SHP77 (cell line): ENCODE measurements around the gene PPP3R1.
A peak's percentile ranks its signal among the peaks of the same experiment; 100 is the strongest.

Experiments used
- DNase-seq, 2 experiments: peaks; one replicate each; lab custom pipeline; 2025; lab: John Stamatoyannopoulos, UW

Gene PPP3R1, protein sequence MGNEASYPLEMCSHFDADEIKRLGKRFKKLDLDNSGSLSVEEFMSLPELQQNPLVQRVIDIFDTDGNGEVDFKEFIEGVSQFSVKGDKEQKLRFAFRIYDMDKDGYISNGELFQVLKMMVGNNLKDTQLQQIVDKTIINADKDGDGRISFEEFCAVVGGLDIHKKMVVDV

DNA sequence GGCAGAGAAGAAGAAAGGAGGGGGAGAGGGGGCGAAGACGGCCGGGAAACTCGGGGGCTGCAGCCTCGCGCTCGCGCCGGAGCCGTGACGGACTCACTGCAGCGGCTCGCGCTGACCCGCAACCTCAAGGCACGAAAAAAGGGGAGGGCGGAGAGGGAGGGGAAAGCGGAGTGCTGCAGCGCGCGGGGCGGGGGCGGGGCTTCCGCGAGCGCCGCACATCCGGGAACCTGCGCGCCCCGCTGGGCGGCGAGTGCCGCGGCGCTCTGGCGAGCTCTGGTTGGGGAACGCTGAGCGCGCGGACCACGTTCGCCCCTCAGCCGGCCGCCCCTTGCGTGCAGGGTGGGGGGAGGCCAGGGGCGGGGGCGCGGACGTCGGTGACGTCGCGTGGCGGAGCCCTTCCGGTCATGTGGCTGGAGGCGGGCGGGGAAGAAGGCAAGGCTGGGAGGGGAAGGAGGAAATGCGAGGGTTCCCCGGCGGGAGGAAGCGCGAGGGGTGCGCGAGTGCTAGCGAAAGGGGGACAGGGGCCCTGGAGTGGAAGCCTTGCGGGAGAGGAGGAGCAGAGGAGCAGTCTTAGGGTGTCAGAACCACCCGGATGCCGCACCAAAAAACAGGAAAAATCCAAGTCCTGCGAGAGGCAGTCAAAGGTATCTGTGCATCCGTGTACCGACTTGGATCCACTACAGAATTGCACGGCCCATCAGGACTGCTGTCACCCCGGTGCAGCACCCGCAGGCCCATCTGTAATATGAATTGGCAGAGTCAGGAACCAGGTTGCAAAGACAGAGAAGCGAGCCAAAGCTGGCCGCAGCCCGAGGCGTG is at the start of gene PPP3R1:
Gene PPP3R1 (minus strand): TSS at position 133 of the 819 bp plus-strand sequence. CDS start 405 bp downstream, outside the sequence.
- peak; percentile 81 to 93 for DNase-seq

DNA sequence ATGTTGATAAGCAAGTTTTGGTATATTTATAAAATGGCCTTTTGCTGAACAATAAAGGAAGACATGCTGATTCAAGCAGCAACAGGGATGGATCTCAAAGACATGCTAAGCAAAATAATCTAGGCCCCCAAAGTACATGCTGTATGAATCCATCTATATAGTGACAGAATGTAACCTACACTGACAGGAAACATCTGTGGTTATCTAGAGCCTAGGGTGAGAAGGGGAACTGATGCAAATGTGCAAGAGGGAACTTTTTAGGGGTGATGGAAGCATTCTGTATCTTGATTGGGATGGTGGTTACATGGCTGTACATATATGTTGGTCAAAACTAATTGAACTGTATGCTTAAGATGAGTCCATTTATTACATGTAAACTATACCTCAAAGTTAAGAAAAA is 43.2 kb upstream of the PPP3R1 start:
- no peak for DNase-seq

DNA sequence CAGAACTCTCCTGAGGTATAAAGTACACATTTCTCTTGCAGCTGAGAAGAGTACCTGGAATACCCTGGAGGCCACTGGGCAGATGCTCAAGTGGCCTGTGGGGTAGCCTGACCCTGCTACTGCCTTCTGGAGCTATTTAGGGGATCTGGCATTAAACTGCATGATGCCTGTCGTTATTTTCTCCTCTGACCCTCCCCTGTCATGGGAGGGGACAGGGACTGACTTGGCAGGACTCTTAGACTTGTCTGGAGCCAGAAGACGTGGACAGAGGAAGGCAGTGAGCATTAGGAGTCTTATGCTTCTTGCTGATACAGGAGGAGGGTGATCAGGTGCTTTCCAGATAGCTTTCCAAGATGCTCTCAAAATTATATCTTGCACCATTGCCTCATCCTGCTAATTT is 42.6 kb upstream of the PPP3R1 start:
- DNase-seq, result no peak

DNA sequence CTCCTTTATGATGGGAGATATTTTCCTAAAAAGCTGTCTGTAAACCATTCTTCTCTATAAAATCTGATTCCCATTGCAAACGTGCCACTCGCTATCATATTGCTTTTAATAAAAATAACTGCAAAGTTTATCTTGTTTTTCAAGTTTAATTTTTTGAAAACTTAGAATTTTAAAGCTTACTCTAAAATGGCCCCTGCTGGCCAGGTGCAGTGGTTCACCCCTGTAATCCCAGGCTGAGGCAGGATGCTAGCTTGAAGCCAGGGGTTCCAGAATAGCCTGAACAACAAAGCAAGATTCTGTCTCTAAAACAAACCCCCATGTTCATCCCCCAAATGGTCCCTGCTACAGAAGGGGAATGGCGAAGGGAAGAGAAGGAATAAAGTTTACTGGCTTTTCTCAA is 41.9 kb upstream of the PPP3R1 start:
- no peak for DNase-seq

DNA sequence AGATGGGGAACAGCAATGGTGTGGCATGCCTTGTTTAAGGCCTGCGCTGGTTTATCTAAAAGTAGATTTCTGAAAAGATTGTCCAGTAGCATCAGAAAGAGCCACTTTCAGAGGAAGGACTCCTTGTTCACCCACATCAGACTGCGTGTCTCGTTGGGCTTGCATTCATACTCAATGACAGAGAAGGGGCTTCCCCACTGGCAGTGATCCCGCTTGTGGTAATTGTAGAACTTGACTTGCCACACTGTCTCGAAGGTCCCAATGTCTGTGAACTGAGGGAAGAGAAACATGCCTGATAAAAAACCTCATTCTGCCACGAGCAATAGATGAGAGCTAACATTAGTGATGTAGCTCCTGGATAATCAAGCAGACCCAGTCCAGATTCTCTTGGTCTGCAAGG is 41.4 kb upstream of the PPP3R1 start:
- no peak for DNase-seq

DNA sequence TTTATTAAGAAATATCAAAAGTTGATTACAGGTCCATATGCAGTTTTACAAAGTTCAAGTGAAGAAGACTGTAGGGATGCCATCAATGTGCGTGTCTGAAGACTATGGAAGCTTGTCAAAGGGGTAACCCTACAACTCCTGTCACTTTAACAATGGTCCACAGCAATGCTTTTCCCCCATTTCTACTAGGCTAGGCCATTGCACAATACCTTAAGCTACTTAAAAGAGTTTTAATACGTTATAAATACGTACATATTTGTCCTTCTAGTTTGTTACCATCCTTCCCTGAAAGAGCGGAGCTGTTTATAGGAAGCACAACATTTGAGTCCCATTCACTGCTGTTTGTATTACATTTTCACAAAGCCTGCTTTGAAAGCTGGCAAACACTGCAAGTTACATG is 40.7 kb upstream of the PPP3R1 start:
- no peak for DNase-seq

DNA sequence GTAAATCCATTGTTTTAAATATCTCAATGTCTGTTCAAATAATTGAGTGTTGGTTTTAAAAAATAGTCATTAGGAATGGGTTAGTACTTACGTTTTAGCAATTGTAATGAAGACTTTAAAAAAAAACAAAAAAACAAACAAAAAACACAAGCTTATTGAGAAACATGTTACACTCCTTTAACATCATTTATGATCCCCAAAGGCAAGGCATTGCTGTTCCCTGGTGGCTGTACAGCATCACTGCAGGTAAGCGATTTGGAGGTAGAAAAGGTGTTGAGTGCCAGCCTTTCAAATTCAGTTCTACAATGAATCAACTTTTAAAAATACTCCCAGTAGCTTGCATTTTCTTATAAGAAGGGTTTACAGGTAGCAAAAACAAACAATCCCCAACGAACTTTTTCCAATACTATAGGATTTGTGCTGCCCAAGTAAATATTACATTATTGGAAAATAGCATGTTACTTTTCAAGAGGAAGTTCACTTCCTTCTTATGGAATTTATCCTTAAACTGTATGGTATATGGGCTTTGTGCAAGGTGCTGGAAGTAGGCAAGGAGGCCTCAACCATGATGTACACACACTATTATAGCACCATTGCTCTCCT is 39.9 kb upstream of the PPP3R1 start:
- DNase-seq, result no peak

DNA sequence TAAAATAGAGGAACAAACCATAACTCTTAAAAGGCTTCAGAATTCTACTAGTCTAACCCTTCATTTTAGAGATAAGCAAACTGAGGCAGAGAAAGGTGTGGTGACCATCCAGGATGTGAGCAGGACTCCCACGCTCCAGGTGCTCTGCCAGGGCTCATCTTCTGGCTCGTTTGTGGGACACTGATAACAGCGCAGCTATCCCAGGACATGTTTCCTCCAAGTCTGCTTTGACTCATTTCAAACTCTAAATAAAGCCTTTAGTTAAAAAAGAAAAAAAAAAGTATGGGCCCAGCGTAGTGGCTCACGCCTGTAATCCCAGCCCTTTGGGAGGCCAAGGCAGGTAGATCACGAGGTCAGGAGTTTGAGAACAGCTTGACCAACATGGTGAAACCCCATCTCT is 39.0 kb upstream of the PPP3R1 start:
- DNase-seq, result no peak

DNA sequence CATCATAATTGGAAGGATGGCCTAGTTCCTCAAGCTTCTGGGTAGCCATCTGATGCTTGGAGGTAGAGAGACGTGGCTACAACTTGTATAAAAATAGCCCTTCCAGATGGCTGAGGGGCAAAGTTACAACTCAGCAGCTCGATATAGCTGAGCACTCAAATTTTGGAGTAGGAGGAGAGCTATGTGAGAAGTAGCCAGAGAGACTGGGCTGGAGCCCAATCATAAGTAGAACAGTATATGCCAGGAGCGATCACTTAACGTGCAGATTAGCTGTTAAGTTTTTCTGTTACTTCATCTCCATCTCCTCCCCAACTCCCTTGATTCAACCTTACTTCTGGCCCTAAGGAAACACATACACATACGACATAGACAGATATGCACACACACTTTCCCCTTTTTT is 38.6 kb upstream of the PPP3R1 start:
- no peak for DNase-seq

DNA sequence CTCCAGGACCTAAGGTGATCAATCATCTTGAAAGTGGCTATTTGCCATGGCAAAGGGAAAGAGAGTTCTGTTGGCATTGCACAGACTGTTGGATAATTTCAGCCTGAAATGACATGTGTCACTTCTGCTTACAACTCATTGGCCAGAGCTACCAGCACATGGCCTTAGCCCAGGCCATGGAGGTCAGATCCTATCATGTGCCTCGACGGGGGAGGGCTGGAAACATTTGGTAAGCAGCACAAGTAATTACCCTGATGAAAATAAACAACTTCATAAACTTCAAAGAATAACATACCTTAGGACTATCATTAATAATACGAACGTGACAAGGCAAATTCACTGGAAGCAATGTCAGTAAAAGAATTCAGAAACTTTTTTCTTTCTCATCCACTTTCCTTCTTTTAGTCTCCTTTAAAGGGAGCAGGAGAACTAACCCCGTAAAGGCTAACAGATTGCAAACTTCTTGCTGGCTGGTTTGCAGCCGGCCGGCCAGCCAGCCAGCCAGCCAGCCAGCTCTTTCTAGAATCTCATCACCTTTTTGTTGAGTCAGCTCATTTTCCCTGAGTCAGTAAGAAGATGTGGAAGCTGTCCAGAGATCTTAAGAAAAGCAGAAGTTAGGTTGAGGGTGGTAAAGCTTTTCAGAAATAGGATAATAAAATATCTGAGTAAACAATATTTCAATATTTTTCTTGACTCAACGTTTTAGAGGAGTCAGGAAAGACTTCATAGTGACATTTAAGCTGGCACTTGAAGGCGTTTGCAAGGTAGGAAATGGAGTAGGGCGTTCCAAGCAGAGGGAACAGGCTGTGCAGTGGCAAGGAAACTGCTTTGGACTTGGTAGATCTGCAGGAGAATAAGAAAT is 35.5 kb upstream of the PPP3R1 start:
- no peak for DNase-seq

DNA sequence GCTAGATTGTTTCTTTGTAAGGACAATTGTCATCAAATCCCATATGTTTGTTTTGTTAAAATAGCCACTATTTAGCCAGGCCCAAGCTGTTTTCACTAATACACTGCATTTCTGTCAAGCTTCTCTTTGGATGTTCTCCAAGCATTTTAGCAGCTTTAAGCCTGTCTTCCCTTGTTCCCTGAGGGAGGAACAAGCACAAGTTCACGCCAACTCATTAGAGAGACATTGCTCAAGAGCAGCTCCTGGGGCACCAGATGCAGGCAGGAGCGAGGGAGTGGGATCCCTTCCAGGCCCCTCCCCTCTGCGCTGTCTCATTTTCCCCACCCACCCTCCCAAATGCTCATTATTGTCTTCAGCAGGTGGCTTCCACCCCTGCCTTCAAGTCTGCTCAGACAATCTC is 32.6 kb upstream of the PPP3R1 start:
- no peak for DNase-seq

DNA sequence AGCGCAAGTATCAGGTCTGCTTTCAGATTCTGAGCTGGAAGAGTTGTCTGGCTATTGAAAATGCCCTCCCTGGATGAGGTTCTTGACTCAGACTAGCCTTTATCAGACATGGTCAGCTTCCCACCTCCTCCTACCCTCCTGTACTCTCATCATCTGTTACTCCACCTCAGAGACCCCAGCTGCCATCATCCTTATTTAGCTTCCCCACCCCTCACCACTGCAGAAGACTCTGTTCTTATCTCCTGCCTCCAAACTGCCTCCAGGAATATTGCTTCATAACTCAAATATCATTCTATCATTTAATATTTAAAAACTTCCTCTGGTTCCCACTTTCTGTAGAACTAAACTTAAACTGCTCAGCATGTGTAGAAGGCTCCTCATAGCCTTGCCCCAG is 31.1 kb upstream of the PPP3R1 start:
- no peak for DNase-seq

DNA sequence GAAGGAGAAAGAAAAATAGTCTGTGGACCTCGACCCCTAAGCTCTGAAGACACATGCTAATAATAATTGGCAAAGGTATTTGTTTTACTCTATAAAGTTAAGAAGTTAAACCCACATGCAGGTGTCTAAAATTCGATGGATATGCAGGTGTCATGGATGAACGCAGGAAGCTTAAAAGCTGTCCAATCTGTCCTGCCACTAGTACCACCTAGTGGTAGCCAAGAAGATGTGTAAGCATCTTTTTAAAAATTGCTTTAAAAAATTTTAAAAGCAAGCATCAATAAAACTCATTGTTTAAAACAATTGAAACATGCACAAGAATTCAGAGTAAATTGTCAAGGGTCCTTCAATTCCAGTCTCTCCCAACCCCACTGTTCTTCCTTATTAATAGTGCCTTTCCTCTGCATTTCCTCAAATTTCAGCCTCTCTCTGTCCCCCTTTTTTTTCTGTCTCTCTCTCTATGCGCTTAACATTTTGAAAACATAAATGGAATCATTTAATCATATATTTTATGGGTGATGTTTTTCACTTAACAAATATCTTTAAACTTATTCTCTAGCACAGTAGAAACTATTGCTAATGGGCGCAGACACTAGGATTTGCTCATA is 30.6 kb upstream of the PPP3R1 start:
- DNase-seq, result peak; percentile 37 to 60

DNA sequence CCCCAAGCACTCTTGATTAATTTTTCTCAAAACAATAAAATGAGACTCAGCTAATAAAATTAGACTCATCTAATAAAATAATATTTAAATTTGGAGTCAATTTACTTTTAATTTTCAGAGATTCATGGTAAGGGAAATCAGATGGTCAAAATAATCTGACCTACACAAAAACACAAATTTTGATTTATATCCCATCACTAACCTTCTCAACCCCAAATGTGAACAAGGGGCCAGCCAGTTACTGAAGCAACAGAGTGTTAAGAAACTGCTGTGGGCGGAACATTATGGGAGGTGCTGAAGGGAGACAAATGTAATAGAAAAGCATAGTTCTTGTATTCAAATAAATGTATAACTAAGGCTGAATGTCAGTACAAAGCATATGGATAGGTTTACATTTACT is 28.5 kb upstream of the PPP3R1 start:
- no peak for DNase-seq

DNA sequence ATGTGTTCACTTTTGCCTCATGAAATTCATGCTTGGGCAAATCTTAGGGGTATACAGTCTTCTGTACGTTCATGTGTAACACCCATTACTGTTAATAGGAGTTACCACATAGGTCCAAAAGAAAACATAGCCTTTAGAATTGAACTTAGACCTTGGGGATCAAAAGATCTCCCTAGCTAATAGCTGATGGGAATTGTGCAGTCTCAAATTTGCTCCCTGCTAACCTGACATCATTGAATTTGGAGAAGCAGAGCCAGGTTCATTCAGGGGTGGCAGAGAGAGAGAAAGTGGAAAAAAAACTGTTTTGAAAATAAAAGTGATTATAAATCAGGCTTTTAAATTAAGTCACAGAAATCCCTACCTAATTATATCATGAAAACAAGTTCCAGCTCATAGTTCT is 28.0 kb upstream of the PPP3R1 start:
- DNase-seq, result no peak

DNA sequence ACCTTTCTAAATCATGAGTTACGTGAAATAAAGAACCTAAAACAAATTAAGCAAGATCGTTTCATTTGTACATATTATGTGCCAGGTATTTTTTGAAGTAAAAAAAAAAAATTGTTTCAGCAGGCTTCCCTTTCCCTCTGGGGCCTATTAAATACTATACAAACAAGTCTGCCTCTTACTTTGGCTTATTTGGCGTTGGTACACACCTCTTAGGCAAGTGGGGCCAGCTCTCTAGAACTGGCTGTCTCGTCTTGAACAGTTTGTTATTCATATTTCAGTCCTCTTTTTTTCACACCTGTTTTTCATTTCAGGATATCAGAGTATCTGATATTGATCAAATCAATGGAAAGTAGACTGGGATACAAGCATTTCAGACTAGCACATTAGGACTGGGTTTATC is 27.4 kb upstream of the PPP3R1 start:
- DNase-seq, result no peak

DNA sequence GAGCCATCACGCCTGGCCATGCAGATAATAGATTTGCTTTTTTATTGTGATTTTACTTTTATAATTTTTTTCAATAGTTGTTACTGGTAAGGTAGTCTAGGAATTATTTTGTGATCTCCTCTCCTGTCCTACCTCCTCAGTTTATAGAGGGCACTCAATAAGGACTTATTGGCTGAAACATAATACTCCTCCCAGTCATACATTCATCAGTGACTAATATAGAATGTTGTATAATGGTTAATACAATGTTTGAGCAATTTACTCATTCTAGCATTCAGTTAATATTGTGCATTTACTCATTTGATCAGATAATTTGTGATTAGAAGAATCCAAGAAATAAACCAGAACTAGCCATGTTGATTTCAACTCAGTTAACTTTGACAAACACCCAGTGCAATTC is 25.8 kb upstream of the PPP3R1 start:
- no peak for DNase-seq

DNA sequence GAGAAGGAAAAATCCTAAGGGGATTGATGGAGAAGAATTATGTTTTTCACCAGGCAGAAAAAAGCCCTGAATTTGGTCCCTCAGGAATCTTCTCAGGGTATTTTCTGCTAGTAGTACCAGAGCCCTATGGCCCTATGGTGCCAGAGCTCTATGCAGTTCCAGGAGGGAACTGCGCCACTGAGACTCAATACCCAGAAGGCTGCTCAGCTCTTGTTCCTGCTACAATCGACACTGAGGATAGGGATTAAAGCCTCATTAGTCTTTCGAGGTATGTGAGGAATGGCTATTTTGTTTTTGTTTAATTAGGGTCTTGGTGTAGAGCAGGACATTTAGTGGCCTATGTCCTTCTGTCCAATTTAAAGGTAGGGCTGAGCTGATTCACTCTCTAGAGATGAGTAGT is 21.7 kb upstream of the PPP3R1 start:
- DNase-seq, result no peak

DNA sequence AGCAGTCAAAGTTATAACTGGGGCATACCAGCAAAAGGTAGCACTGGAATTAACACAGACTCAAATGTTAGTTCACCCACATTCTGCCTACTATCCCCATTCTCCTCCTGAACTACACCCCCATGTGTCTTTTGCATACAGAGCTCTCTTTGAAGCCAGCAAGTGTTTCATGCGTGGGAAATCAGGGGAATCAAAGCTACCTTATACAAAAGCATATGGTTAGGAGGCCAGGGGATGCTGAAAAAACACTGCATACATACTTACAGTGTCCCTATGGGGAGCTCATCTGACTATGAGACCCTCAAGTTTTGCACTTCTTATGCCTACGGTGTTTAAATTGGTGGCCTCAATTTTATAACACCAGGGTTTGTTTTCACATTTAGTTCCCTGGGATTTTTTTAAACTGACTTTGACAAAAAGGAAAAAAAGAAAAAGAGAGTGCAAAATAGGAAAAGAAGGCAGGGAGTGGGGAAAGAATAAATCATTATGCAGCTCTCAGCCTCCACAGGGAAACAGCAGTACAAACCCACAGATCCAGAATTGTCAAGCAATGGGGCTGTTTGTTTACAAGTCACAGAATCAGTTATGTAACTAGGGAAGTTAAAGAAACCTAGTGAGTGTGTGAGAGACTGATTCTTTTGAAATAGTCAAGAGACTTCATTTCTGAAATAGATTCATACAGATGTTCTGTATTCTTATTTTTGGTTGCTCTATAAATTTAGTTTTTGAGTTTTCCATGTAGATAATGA is 20.1 kb upstream of the PPP3R1 start:
- DNase-seq, result no peak

DNA sequence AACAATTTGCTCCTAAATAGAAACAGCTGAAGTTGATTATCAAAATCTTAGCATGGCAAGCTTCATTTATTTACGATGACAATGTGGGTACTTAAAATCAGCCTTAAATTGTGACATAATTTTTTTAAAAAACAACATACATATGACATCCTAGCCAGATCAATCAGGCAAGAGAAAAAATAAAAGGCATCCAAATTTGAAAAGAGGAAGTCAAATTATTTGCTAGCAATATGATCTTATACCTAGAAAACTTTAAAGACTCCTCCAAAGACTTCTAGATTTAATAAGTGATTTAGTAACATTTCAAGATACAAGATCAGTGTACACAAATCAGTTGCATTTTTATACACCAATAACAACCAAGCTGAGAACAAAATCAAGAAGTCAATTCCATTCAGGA is 14.3 kb upstream of the PPP3R1 start:
- no peak for DNase-seq

DNA sequence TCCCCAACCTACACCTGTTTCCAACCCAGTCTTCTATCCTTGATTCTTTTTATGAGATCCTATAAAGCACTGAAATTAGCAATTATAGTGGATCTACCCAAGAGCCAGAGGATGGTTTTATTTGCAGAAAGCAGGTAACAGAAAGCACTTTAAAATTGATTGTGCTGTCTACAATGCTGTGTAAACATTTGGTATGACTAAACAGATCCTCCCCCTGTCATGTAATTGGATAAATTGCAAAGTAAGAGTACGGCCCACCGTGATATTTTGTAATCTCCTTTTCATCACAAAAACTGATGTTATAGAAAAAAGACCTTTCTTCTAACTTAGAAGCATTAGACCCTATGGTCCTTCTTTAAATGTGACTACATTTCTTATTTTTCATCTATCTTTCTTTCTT is 11.3 kb upstream of the PPP3R1 start:
- DNase-seq, result no peak
